Germinal center (tissue), 1 donor: ENCODE measurements around the gene NOTCH2.
A peak's percentile ranks its signal among the peaks of the same experiment; 100 is the strongest.

Experiments used
- DNase-seq: peaks from one replicate; pipeline ENCODE4 v3.0.0; 2012; ENCODE audit warnings: mixed read lengths, low spot score

NOTCH2 gene

DNA sequence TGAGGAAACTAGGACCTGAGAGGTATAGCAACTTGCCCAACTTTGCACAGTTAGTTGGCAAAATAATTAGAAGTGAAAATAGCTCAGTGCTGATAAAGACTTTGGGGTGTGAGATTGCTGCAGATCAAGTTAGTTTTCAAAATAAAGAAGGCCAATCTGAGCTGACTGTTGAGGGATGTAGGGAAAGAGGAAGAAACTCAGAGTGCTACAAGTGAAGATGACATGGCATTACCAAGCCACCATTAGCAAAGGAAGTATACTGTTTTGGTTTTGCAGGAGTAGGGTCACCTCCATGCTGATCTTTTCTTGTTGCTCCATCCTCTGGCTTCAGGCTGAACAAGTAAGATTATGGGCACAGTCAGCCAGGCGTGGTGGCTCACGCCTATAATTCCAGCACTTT, 94.5 kb downstream of the NOTCH2 start:
- no peak for DNase-seq

DNA sequence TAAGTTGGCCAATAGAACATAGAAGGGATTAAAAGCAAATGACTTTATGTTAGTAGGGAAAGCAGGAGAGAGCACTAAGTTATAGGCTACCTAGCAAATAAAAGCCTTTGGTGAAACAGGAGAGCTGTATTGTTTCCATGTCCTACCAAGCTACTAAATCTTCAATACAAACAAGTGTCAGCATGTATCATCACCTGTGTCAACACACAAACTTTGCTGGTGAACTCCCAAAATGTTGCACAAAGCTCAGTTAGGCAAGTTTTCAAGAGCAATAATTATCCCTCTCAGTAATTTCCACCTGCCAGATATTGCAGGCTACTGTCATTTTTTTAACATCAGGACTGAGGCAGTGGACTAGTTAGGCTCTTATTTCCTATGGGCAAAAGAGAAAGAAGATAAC, 95.4 kb downstream of the NOTCH2 start:
- no peak for DNase-seq

DNA sequence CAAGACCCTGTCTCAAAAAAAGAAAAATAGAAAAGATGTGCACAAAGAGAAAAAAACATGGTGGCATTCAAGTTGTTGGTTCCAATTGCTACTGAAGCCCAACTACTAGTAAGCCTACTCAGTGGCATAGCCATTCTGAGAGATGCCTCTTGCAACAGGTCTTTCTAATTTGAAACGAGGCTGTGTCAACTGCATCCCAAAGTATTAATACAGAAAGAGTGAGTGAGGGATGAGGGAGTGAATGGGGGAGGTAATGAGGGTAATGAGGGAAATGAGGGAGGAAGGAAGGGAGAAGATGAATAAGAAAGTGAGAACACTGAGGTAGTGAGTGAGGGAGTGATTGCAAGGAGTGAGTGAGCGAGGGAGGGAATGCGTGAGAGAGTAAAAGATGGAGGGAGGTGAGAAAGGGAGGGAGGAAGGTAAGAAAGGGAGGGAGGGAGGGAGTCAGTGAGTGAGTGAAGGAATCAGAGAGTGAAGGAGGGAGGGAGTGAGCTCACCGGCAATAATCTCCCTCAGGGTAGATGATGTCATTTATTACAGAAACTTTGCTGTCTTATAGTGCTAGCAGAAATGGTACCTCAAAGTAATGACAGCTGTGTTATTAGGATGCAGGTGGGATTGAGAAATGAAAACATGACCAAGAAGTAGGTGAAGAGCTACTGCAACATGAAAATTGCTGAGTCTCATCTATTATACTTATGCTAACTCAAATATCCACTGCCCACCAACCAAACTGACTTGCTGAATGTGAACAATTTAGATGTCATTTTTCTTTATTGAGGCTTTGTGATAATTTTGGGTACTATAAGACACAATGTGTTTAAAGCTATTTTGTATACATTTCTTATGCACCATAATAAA, 97.5 kb downstream of the NOTCH2 start:
- no peak for DNase-seq

DNA sequence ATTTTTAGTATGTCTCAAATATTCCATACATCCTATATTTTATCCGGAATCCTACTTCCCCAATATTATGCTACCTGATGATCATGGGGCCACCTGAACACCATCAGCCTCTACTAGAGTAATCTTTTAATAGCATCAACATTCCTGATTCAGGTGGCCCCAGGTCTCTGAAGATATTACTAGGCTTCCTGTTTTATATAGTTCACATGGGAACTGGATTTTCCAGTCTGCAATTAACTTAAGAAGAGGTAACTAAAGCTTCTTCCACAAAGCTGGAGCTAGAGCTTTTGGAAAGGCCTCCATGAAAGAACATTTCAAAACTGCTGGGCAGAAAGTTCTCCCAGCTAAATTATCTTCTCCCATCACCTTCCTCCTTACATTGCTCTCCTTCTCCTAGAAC, 100.9 kb downstream of the NOTCH2 start:
- DNase-seq = no peak

DNA sequence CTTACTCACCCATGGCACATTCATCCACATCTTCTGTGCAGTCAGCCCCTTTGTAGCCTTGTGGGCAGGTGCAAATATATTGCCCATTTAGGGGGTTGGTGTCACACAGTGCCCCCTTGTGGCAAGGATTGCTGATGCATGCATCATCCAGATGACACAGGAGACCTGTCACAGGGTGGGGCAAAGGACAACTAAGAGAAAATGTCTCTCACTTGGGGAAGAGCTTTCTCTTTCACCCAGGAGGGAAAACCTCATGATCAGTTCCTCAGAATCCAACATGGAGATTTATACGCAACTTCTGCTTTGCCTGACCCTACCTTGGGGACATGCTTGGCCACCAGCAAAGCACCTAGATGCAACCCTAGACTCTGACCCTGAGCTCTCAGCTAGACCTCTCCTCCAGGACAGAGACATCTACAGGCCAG, 101.4 kb downstream of the NOTCH2 start:
- peak; percentile 52 for DNase-seq

DNA sequence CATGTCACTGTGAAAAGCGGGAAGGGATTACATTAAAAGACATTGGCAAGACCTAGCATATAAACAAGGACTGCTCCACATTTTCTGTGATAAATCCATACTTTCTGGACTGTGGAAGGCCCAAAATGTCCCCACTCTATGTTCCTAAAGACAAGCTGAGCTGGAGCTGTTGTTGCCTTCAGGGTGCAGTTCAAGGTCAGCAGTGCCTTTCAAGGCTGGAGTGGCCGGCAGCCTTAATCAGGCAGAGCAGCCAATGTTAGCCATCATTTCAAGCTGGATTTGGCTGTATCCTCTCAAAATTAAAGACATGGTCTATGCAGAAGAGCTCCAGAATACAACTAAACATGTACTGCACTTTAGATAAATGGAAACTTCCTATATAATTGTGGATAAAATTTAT, 102.8 kb downstream of the NOTCH2 start:
- DNase-seq = no peak

DNA sequence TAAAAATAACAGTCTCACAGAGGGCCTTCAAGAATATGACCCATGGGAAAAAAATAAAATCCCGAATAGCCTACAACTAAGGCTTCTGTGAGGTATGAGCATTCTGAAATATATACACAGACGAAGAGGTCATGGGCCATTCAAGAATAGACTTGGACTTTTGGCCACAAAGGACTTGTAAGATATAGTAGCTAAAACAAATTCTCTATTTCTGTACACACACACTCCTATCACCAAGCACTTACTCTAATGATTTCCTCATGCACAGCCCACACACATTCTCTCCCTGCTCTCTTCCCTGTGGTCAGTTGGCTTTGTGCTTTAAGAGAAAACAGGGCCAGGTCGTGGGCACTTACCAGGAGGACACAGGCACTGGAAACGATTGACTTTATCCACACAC, 103.4 kb downstream of the NOTCH2 start:
- no peak for DNase-seq

DNA sequence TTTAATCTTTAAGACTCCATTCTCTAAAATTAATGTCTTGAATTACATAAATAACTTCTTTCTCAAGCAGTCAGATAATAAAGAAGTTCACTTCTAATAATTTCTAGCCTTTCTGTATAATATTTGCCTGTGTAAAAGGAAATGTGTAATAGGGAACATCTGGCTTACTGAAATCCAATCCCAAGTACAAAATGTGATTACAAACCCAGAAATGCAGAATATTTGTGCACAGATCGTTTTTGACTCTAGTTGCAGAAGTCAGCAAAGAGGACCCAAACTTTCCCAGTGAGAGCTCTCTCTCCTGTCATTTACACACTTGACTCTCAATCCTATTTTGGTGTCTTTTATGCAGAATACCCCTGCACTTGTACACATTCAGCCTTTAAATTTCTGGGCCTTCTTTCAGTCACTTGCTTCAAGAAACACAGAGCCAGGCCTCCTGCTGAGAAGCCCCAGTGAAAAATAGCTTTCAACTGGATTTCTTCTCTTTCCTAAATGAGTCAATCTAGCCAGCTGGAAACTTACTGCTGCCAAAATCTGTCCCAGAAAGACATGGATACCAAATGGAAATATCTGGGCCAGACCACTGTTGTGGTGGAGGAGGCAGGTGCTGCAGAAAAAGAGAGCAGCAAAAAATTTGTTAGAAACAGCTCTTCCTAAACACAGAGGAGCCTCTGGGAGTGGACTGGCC, 104.6 kb downstream of the NOTCH2 start:
- DNase-seq = no peak

DNA sequence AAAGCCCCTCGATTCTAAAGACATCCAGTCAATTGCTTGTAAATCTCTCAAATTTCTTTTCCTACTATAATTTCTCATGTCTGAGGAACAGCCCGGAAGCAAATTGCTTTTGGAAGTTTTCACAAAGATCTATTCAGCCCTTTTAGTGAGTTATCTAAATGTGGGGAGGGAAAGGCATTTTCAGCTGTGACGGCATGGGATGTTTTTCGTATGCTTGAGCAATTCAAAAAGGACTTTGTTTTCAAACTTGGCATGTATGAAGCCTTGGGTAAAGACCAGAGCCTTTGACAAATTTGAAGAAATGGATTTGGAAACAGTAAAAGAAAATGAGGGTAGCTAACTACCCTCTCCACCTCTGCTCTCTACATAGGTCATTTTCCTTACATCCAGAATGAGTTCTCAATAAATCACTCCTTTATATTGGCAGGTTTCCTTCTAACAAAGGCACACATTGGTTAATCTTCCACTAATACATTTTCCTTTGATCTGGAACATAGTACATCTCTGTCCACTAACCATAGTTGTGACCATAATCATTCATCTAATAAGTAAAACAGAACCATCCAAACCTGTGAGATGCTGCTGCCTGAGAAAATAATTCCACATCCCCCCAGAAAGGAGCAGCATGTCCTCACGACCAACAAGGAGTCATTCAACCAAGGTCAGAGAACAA, 107.0 kb downstream of the NOTCH2 start:
- DNase-seq = no peak

DNA sequence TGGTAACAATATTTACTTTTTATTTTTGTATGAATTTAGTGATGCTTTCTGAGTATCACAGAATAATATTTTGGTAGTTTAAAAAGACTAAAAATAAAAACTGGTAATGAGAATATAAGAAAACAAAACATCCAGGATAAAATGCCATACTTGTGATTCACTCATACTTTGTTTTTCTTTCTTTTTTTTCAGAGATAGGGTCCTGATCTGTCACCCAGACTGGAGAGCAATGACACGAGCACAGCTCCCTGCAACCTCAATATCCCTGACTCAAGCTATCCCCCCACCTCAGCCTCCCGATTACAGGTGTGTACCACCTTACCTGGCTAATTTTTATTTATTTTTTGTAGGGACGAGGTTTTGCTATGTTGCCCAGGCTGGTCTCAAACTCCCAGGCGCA, 109.0 kb downstream of the NOTCH2 start:
- DNase-seq = no peak

DNA sequence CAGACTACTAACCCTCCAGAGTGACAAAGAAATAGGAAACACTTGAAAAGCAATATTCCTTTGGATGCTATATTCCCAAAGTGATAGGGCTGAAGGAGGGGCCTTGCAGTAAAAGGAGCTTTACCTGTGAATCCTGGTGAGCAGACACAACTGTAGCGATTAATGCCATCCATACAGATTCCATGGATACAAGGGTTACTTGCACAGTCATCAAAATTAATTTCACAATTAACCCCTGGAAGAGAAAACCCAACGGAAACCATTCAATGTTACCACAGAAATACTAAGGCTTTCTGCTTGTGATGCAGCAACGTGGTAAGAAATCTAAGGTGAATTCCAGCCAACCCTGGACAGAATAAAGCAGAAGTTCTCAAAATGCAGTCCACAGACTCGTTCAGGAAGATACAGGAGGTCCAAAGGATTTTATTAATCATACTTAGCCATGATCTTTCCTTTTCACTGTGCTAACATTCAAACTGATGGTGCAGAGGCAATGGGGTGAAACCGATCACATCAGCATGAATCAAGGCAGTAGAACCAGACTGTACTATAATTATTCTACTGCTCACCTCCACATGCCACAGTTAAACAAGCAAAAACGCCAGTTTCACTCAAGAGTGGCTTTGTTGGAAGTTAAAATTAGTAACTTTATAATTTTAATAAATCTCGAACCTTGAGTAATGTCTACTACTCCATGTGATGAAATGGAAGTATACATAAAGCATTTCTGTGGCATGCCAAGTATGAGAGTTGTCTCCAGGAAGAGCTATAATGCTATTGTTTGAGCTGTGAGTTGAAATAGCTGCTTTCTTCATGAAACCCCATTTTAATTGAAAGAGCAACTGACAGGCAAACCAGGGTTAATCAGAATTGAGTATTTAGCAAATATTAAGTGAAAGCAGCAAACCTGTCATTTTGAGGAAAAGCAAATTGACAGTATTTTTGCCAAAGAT, 109.9 kb downstream of the NOTCH2 start:
- DNase-seq = no peak

DNA sequence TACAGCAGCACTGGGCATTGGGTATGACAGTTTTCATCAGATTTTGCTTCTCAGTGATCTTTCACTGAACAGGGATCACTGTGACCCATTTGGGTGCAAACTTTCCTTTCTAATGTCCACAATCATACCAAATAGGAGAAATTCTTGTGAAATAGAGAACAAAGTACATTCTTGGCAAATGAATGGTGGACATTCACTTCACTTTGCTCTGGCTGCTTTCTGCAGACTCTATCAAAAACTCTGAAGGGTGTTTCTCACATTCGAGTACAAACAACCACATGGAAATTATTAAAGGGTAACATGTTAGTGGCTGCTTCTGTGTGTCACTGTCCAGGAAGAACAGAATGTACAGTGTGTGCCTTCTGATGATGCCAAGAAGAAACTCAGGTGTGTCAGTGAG, 111.2 kb downstream of the NOTCH2 start:
- no peak for DNase-seq

DNA sequence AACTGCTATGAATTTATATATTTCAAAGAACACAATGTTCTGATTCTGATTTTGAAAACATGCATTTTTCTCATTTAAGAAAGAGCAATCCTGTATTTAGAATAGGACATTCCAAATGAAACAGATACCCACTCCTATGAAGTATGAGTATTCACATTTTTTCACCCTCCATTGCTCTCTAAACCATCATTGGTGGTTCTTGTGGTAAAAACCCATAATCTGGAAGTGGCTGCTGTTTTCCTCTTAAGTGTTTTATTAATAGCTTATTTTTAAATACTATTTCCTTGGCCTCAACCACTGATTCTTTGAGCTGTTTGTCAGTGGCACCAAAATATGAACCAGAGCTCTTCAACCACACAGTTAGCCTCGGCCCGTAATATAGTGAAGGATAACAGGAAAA, 113.2 kb downstream of the NOTCH2 start:
- DNase-seq = no peak

DNA sequence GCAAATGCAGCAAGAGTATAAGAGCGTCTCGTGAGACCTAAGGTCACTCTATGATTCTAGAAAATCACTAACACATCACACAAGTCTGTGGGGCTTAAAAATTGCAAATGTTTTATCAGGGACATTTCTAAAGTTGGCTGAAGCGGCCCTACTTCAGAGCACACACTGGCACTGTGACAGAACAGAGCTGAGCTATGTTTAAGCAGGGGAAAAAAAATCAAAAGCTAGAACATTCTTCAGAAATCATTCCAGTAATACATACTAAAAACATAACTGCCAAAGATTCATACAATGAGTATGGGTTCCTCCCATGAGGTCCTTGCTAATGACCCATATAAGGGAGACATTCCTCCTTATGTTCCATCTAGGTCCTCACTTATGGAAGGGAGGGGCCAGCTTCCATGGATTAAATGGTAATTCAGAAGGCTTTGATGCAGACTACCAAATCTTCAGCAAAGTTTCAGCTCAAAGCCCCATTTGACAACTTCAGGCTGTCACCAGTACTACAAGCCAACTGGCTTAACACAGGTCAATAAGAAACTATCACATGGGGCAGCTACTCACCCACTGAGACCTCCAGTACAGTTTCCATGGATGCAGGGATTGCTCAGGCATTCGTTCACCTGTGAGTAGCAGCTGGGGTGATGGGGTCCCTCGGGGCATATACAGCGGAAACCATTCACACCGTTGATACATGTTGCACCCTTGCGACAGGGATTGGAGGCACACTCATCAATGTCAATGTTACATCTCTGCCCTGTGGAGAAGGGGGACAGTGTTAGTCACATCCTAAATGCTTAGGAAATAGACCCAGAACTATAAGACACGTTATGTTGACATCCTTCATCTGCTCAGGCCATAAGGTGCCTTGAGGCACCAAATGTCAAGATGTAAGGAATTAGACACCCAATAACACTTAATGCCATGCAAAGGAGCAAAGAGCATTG, 114.7 kb downstream of the NOTCH2 start:
- no peak for DNase-seq

DNA sequence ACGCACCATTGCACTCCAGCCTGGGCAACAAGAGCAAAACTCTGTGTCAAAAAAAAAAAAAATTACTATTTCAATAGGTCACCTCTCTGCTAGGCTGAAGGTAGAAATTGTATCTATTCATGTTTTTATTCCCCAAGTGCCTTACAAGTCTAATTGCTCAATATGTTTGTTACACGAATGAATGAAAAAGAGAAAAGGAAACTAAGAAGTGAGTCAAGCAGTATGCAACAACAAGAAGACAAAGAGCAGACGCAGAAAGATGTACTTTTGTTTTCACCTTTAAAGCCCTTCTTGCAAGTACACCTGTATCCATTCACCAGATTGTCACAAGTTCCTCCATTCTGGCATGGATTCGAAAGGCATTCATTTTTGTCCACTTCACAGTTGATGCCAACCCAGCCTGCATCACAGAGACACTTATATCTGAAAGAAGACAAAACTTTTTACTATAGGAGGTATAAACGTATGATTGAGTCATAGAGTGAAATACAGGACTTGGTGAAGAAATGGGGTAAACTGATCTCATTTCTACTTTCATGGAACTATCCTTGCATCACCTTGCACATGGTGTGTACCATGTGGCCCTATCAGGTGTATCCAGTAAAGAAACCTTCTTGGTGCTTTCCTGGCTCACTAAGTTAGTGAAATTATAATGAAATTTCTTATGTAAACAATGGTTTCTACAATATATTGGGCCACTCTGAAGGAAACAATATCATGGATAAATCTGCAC, 116.0 kb downstream of the NOTCH2 start:
- DNase-seq = no peak

DNA sequence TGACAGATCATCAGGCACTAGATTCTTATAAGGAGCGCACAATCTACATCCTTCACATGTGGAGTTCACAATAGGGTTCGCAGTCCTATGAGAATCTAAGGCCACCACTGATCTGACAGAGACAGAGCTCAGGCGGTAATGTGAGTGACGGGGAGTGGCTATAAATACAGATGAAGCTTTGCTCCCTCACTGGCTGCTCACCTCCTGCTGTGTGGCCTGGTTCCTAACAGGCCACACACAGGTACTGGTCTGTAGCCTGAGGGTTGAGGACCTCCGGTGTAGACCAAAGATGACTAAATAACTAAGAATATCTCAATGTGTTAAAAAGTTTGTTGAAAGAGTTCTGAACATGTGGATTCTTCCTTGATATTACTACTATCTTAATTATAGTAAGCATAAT, 117.0 kb downstream of the NOTCH2 start:
- DNase-seq = no peak

DNA sequence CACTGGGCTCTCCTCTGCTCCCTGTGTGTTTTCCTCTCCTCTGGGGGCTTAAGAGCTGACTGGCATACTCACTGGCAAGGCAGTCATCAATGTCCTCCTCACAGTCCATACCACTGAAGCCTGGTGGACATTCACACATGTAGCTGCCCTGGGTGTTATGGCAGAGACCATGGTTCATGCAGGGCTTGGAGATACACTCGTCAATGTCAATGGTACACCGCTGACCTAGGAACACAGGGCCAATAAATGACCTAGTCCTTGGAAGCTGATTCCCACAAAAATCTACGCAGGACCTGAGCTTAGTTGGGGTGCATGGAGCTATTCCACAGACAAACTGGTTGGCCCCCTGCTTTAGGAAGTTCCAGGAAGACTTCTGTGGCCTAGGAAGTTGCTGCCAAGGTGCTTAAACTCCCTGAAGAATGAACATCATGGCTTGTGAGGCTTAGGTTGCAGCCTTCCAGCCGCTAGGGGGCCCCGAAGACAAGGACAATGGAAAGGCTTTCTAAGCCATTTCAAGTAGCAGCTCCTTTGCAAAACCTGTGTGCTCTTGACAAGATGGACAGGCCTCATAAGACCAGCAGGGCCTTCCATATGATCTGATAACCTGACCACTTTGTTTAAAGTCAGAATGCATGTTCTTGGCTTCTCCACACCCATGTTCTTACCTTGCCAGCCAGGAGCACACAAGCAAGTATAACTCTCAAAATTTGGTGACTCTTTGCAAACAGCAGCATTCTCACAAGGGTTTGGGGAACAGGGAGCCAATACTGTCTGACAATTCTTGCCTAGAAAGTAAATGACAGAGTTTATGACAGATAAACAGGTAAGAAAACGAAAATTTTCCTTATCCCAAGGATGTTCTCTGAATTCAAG, 120.9 kb downstream of the NOTCH2 start:
- peak; percentile 38 for DNase-seq

DNA sequence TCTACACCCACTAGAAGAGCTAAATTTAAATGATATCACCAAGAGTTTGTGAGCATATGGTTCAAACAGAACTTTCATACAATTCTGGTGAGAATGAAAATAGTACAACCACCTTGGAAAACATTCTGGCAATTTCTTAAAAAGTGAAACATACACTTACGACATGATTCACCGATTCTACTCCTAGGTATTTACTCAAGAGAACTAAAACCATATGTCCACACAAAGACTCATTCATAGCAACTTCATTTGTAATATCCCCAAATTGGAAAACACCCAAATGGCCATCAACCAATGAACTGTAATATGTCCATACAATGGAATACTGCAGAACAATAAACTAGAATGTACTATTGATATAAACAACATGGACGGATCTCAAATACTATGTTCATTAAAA, 122.0 kb downstream of the NOTCH2 start:
- no peak for DNase-seq

DNA sequence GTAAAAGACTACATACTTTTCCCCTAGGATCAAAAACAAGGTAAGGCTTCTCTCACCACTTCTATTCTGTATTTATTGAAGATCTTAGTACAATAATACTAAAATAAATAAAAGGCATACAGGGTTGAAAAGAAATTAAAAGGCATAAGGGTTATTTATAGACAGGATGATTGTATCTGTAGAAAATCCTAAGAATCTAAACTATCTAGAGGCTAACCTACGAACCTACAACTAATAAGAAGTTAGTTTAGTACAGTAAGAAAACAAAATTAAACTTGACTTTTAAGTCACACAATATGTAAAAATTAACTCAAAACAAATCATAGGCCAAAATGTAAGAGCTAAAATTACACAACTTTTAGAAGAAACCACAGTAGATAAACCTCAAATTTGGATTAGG, 122.7 kb downstream of the NOTCH2 start:
- DNase-seq = no peak
